HL-60 (cell line): ENCODE measurements around the gene CTSC.
"Not testable (repeated sequence)": the region's sequence is repeated elsewhere in the genome, so short reads cannot be mapped to it uniquely, and the experiment has no call there.

Experiments
- CTCF ChIP-seq: IDR thresholded peaks from one replicate; pipeline ENCODE4 v1.5.1; 2011; ENCODE audit warnings: low read length, control low read depth, inconsistent platforms; ENCODE audit not compliant: insufficient read depth
- GABPA ChIP-seq: IDR thresholded peaks from 2 replicates; pipeline ENCODE4 v1.6.1; 2012; ENCODE audit warnings: low read depth
- POLR2AphosphoS5 ChIP-seq: IDR thresholded peaks from 2 replicates; pipeline ENCODE4 v1.6.1; 2012; ENCODE audit warnings: low read depth
- REST ChIP-seq: IDR thresholded peaks from 2 replicates; pipeline ENCODE4 v1.6.1; 2012; ENCODE audit warnings: low read depth; ENCODE audit not compliant: insufficient replicate concordance

- not testable (repeated sequence) for TF ChIP-seq CTCF, REST, POLR2AphosphoS5, GABPA
Measured at GRCh38 chr11:88322881-88323280, 14.7 kb downstream of the CTSC start.
